ENCODE measurements around the gene NLN.
A peak's percentile ranks its signal among the peaks of the same experiment; 100 is the strongest.

NLN gene

GRCh38 chr5:65790371-65791163 is 68.6 kb downstream of the NLN start:
- Histone ChIP-seq H3K27me3 (ENCODE audit: control insufficient read depth, insufficient read depth, low read length, poor library complexity, severe bottlenecking) (no peaks in the 10 kb centered on the region), H3K9me3 (ENCODE audit: control insufficient read depth, low read length) (no peaks in the 10 kb centered on the region), H3K36me3 (ENCODE audit: control insufficient read depth, insufficient read depth, low read length) (peaks cover 4% of the 10 kb centered on the region), H3K4me1 (ENCODE audit: control insufficient read depth, insufficient read depth, low read length) (no peaks in the 10 kb centered on the region), H3K27ac (ENCODE audit: insufficient read depth, low read depth, low read length, poor library complexity, severe bottlenecking) (no peak overlapping the region), H3K4me3 (ENCODE audit: insufficient read depth, low read depth, low read length) (no peak overlapping the region)
- WGBS, 2 experiments = 83 to 88% methylated on average over 6 of the region's 6 CpGs

GRCh38 chr5:65791712-65792673 is 70.0 kb downstream of the NLN start:
- Histone ChIP-seq H3K9me3 (ENCODE audit: control insufficient read depth, low read length) (no peaks in the 10 kb centered on the region), H3K27ac (ENCODE audit: insufficient read depth, low read depth, low read length, poor library complexity, severe bottlenecking) (no peak overlapping the region), H3K27me3 (ENCODE audit: control insufficient read depth, insufficient read depth, low read length, poor library complexity, severe bottlenecking) (no peaks in the 10 kb centered on the region), H3K4me3 (ENCODE audit: insufficient read depth, low read depth, low read length) (no peak overlapping the region), H3K4me1 (ENCODE audit: control insufficient read depth, insufficient read depth, low read length) (no peaks in the 10 kb centered on the region), H3K36me3 (ENCODE audit: control insufficient read depth, insufficient read depth, low read length) (peaks cover 4% of the 10 kb centered on the region)
- 94 to 96% methylated on average over 16 to 17 of the region's 17 CpGs for WGBS, 2 experiments

- Histone ChIP-seq H3K36me3 (ENCODE audit: control insufficient read depth, insufficient read depth, low read length) (no peaks in the 10 kb centered on the region), H3K27me3 (ENCODE audit: control insufficient read depth, insufficient read depth, low read length, poor library complexity, severe bottlenecking) (no peaks in the 10 kb centered on the region), H3K4me3 (ENCODE audit: insufficient read depth, low read depth, low read length) (no peak overlapping the region), H3K9me3 (ENCODE audit: control insufficient read depth, low read length) (no peaks in the 10 kb centered on the region), H3K27ac (ENCODE audit: insufficient read depth, low read depth, low read length, poor library complexity, severe bottlenecking) (no peak overlapping the region), H3K4me1 (ENCODE audit: control insufficient read depth, insufficient read depth, low read length) (peaks cover 3% of the 10 kb centered on the region)
- WGBS, 2 experiments = 100% methylated on average over 1 of the region's 1 CpG; no CpG with 5 or more reads in 1 of the 2 experiments
Observed at GRCh38 chr5:65796269-65796668, 74.3 kb downstream of the NLN start.

- Histone ChIP-seq H3K4me1 (ENCODE audit: control insufficient read depth, insufficient read depth, low read length) (peaks cover 5% of the 10 kb centered on the region), H3K27me3 (ENCODE audit: control insufficient read depth, insufficient read depth, low read length, poor library complexity, severe bottlenecking) (no peaks in the 10 kb centered on the region), H3K36me3 (ENCODE audit: control insufficient read depth, insufficient read depth, low read length) (no peaks in the 10 kb centered on the region), H3K27ac (ENCODE audit: insufficient read depth, low read depth, low read length, poor library complexity, severe bottlenecking) (no peak overlapping the region), H3K9me3 (ENCODE audit: control insufficient read depth, low read length) (no peaks in the 10 kb centered on the region), H3K4me3 (ENCODE audit: insufficient read depth, low read depth, low read length) (no peak overlapping the region)
- 93% methylated on average over 7 to 8 of the region's 8 CpGs for WGBS, 2 experiments
Observed at GRCh38 chr5:65796751-65797316, 74.8 kb downstream of the NLN start.

GRCh38 chr5:65797481-65797880 is 75.5 kb downstream of the NLN start:
- Histone ChIP-seq H3K27me3 (ENCODE audit: control insufficient read depth, insufficient read depth, low read length, poor library complexity, severe bottlenecking) (no peaks in the 10 kb centered on the region), H3K9me3 (ENCODE audit: control insufficient read depth, low read length) (no peaks in the 10 kb centered on the region), H3K4me1 (ENCODE audit: control insufficient read depth, insufficient read depth, low read length) (peaks cover 5% of the 10 kb centered on the region), H3K36me3 (ENCODE audit: control insufficient read depth, insufficient read depth, low read length) (peaks cover 1% of the 10 kb centered on the region), H3K27ac (ENCODE audit: insufficient read depth, low read depth, low read length, poor library complexity, severe bottlenecking) (no peak overlapping the region), H3K4me3 (ENCODE audit: insufficient read depth, low read depth, low read length) (no peak overlapping the region)
- 93 to 100% methylated on average over 1 of the region's 2 CpGs for WGBS, 2 experiments

- H3K36me3 ChIP-seq (ENCODE audit: control insufficient read depth, insufficient read depth, low read length) = peaks cover 7% of the 10 kb centered on the region
- H3K27me3 ChIP-seq (ENCODE audit: control insufficient read depth, insufficient read depth, low read length, poor library complexity, severe bottlenecking) = no peaks in the 10 kb centered on the region
- no peak overlapping the region for H3K4me3 ChIP-seq (ENCODE audit: insufficient read depth, low read depth, low read length)
- H3K27ac ChIP-seq (ENCODE audit: insufficient read depth, low read depth, low read length, poor library complexity, severe bottlenecking) = no peak overlapping the region
- H3K4me1 ChIP-seq (ENCODE audit: control insufficient read depth, insufficient read depth, low read length) = peaks cover 5% of the 10 kb centered on the region
- 94 to 100% methylated on average over 1 of the region's 1 CpG for WGBS, 2 experiments
- H3K9me3 ChIP-seq (ENCODE audit: control insufficient read depth, low read length) = no peaks in the 10 kb centered on the region
Observed at GRCh38 chr5:65799857-65800256, 77.9 kb downstream of the NLN start.

- 90 to 92% methylated on average over 3 of the region's 3 CpGs for WGBS, 2 experiments
- no peaks in the 10 kb centered on the region for H3K27me3 ChIP-seq (ENCODE audit: control insufficient read depth, insufficient read depth, low read length, poor library complexity, severe bottlenecking)
- H3K27ac ChIP-seq (ENCODE audit: insufficient read depth, low read depth, low read length, poor library complexity, severe bottlenecking) = no peak overlapping the region
- H3K4me3 ChIP-seq (ENCODE audit: insufficient read depth, low read depth, low read length) = no peak overlapping the region
- H3K36me3 ChIP-seq (ENCODE audit: control insufficient read depth, insufficient read depth, low read length) = peaks cover 11% of the 10 kb centered on the region
- H3K9me3 ChIP-seq (ENCODE audit: control insufficient read depth, low read length) = no peaks in the 10 kb centered on the region
- H3K4me1 ChIP-seq (ENCODE audit: control insufficient read depth, insufficient read depth, low read length) = peaks cover 5% of the 10 kb centered on the region
Observed at GRCh38 chr5:65800775-65801174, 78.8 kb downstream of the NLN start.

- peak overlapping the region; percentile 74 for H3K27ac ChIP-seq (ENCODE audit: insufficient read depth, low read depth, low read length, poor library complexity, severe bottlenecking)
- H3K27me3 ChIP-seq (ENCODE audit: control insufficient read depth, insufficient read depth, low read length, poor library complexity, severe bottlenecking) = no peaks in the 10 kb centered on the region
- H3K4me1 ChIP-seq (ENCODE audit: control insufficient read depth, insufficient read depth, low read length) = peaks cover 5% of the 10 kb centered on the region
- no peaks in the 10 kb centered on the region for H3K9me3 ChIP-seq (ENCODE audit: control insufficient read depth, low read length)
- peaks cover 11% of the 10 kb centered on the region for H3K36me3 ChIP-seq (ENCODE audit: control insufficient read depth, insufficient read depth, low read length)
- whole genome bisulfite sequencing, 2 experiments = 81 to 84% methylated on average over 3 of the region's 3 CpGs
- H3K4me3 ChIP-seq (ENCODE audit: insufficient read depth, low read depth, low read length) = no peak overlapping the region
Observed at GRCh38 chr5:65801352-65801783, 79.4 kb downstream of the NLN start.

GRCh38 chr5:65802080-65802479 is 80.1 kb downstream of the NLN start:
- peaks cover 5% of the 10 kb centered on the region for H3K4me1 ChIP-seq (ENCODE audit: control insufficient read depth, insufficient read depth, low read length)
- H3K4me3 ChIP-seq (ENCODE audit: insufficient read depth, low read depth, low read length) = no peak overlapping the region
- no peaks in the 10 kb centered on the region for H3K9me3 ChIP-seq (ENCODE audit: control insufficient read depth, low read length)
- no peak overlapping the region for H3K27ac ChIP-seq (ENCODE audit: insufficient read depth, low read depth, low read length, poor library complexity, severe bottlenecking)
- peaks cover 11% of the 10 kb centered on the region for H3K36me3 ChIP-seq (ENCODE audit: control insufficient read depth, insufficient read depth, low read length)
- 95 to 96% methylated on average over 7 of the region's 7 CpGs for WGBS, 2 experiments
- no peaks in the 10 kb centered on the region for H3K27me3 ChIP-seq (ENCODE audit: control insufficient read depth, insufficient read depth, low read length, poor library complexity, severe bottlenecking)

- 94 to 95% methylated on average over 4 of the region's 4 CpGs for WGBS, 2 experiments
Observed at GRCh38 chr5:65802820-65803219, 80.8 kb downstream of the NLN start.

More at GRCh38 chr5:65802820-65803219, 80.8 kb downstream of the NLN start:
- no peaks in the 10 kb centered on the region for H3K27me3 ChIP-seq (ENCODE audit: control insufficient read depth, insufficient read depth, low read length, poor library complexity, severe bottlenecking)
- H3K4me3 ChIP-seq (ENCODE audit: insufficient read depth, low read depth, low read length) = no peak overlapping the region
- H3K9me3 ChIP-seq (ENCODE audit: control insufficient read depth, low read length) = no peaks in the 10 kb centered on the region
- peaks cover 11% of the 10 kb centered on the region for H3K36me3 ChIP-seq (ENCODE audit: control insufficient read depth, insufficient read depth, low read length)
- H3K4me1 ChIP-seq (ENCODE audit: control insufficient read depth, insufficient read depth, low read length) = peaks cover 5% of the 10 kb centered on the region
- no peak overlapping the region for H3K27ac ChIP-seq (ENCODE audit: insufficient read depth, low read depth, low read length, poor library complexity, severe bottlenecking)

Data from ectodermal cell (in vitro differentiated cells).